Colon (tissue), 2 donors: ENCODE results near the gene CETN3.

Experiments used
- FAIRE-seq: peaks from 2 replicates; lab custom pipeline; 2012; peaks lifted over from hg19 to GRCh38; lab: Jason Lieb, UNC
- donor health status: control.
- donor health status: control.

Gene CETN3

GRCh38 chr5:90409318-90410177, at the start of gene CETN3:
Gene CETN3, minus strand, starts transcription at chr5:90409756. Its CDS starts 95 bp downstream, at chr5:90409661.
- peak; percentile 80 for FAIRE-seq

DNA sequence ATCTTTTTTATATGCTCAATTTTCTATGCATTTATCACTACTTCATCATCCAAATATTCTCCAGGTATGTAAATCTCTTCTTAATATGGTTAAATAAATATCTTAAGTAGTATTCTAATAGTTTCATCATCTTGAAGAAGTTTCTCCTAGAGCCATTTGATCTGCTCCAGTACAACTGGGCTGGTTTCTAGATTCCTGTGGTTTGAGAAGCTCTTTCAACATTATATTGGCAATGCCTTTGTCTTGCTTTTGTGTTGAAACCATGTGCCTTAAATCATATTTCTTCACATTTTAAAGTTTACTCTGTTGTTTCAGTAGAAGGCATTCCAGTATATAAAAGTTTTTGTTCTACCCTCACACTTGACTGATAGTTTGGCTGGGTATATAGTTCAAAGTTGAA, 37.4 kb upstream of the CETN3 start:
- FAIRE-seq: no peak

- no peak for FAIRE-seq
Measured at GRCh38 chr5:90440644-90441043, 31.1 kb upstream of the CETN3 start.

DNA sequence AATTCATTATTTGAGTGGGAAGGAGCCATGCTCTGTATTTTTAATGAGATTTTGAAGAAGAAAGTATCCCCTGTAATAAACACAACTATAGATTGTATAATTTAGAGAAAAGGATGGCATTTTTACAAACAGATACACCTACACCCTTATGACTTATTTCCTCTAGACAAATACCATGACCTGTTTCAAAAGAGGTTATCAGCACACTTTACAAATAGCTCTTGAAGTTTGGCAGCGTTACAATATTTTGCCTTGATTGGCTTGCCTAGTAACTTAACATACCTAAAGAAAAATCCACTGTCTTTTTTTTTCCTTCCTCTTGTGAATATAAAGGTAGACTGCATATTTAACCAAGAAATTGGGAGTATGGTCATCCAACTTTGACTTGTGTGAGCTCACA, 28.5 kb upstream of the CETN3 start:
- FAIRE-seq: no peak

GRCh38 chr5:90437663-90438062, 28.1 kb upstream of the CETN3 start:
- no peak for FAIRE-seq

DNA sequence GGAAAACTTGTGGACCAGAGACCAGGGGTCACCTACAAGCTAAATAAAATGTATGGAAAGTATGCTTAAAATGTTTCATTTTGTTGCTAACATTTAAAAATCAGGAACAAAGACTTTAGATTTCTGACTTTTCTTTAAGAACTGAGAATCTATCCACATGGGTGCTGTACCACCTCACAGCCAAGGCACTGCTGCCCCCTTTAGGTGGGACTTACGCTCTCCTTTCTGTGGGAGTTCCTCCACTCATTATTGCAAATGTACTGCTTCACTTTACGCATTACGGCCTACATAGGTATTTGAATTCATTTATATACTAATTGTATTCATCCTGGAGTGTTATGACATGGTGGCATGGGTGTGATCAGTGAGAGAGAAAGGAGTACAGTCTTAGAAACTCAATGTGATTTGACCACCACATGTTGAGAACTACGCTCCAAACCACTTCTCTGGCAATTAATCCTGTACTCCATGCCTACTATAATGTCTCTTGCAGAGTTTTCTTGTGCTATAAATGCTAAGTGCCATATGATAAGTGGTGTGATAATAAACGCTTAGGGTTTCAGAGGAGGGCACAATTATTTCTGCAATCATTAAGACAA, 24.7 kb upstream of the CETN3 start:
- FAIRE-seq: no peak

DNA sequence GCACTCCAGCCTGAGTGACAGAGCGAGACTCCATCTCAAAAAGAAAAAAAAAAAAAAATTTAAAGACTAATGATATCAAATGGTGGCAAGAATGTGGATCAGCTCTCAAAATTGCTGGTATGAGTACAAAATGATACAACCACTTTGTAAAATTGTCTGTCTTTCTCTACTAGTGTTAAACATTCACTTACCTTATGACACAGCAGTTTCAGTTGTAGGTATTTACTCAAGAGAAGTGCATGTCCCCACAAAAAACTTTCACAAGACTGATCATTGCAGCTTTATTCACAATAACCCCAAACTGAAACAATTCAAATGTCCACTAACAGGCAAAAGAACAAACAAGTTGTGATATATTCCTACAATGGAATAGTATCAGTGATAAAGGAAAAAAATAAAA, 14.7 kb upstream of the CETN3 start:
- FAIRE-seq: no peak

DNA sequence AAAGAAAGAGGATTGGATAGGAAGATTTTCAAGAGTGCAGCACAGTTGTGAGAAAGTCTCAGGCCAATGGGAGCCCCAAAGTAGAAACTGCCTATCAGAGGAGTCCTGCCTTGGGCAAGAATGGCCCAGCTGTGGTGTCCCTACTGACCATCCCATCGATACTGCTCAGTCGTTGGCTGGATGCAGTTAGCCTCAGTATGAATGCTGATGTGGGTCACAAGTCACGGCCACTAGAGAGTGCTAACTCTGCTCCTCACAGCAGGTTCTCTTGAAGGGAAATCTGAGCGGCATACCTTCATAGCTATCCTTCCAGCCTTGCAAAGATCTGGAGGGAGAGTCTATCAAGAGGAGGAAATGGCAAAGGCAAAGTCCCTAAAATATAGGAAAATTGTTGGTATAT, 11.6 kb upstream of the CETN3 start:
- FAIRE-seq: no peak

GRCh38 chr5:90418214-90418613, 8.7 kb upstream of the CETN3 start:
- no peak for FAIRE-seq

DNA sequence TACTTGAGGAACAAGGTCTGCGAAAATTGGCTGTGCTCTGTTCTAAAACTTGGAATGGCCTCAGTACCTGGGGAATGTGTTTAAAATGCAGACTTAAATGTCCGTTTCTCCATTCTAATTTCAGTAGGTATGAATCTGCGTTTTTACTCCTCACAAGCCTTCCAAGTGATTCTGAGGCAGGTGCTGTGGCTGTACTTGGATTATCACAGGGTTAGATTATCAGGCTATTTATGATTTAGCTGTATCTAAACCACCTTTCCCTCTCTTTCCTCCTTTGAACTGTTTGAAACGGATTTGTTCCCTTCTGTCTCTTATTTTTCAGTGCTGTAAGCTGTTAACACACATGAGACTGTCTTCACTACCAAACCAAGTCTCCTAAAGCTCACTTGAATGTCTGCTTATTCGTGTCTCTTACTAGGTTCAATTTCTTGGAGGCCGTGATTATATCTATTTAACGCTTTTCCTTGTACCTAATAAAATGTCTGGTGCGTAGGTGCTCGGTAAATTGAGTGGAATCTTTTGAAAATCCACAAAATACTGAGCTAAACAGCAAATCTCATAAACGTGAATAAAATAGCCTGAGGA, 714 bp upstream of the CETN3 start:
- no peak for FAIRE-seq

- FAIRE-seq: no peak
Measured at GRCh38 chr5:90408571-90409317, 812 bp downstream of the CETN3 start.

DNA sequence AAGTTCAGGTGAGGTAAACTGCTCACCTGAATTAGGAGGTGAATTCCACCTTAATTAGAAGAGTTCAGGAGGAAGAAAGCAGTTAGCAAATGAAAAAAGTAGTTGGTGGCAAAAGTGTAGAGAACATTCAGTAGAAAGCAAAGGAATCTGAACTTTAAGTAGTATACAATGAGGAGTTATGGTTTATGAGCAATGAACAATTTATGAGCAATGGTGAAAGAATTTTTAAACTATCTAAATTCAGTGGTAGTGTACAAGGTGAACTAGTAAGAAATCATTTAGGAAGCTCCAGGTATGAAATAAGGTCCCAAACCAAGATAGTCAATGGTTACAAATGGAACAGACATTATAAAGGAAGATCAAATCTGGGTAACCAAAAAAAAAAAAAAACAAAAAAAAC, 3.1 kb downstream of the CETN3 start:
- no peak for FAIRE-seq

GRCh38 chr5:90402521-90403255, 6.9 kb downstream of the CETN3 start:
- no peak for FAIRE-seq

- no peak for FAIRE-seq
Measured at GRCh38 chr5:90399251-90399650, 10.3 kb downstream of the CETN3 start.

- FAIRE-seq: no peak
Measured at GRCh38 chr5:90398726-90399125, 10.8 kb downstream of the CETN3 start.

DNA sequence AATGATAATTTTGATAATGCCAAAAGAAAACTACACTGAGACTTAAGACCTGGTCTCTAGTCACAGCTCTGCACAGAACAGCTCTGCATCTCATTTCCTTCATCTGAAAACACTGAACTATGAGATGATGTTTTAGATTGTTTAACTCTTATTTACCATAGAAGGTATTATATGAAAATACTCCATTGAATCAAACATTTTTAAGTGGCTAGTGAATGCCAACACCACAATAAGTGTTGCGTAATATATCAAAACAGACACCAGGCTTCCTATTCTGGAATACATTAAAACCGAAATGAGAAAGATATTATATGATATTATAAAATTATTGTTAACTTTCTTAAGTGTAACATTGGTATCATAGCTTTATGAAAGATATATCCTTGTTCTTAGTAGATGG, 14.6 kb downstream of the CETN3 start:
- FAIRE-seq: no peak

DNA sequence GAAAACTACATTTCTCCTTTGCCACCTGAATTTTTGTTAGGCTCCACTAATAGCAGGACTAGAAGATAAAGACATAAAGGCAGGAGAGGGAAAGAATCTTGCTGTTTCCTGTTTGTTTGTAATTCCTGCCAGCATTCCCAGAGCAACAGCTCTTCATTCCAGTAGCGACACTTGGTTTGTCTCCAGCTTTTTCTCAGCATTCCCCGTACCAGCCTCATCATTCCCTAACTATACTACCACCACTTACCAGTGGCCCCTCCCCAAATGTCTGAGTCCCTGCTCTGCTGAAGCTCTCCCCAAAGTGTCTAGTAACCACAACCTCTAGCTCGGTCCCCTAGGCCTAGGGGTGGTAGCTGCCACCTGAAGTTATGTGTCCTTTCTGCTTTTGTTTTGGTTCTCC, 18.6 kb downstream of the CETN3 start:
- no peak for FAIRE-seq

GRCh38 chr5:90390326-90390725, 19.2 kb downstream of the CETN3 start:
- FAIRE-seq: no peak

GRCh38 chr5:90387508-90387907, 22.0 kb downstream of the CETN3 start:
- FAIRE-seq: no peak

DNA sequence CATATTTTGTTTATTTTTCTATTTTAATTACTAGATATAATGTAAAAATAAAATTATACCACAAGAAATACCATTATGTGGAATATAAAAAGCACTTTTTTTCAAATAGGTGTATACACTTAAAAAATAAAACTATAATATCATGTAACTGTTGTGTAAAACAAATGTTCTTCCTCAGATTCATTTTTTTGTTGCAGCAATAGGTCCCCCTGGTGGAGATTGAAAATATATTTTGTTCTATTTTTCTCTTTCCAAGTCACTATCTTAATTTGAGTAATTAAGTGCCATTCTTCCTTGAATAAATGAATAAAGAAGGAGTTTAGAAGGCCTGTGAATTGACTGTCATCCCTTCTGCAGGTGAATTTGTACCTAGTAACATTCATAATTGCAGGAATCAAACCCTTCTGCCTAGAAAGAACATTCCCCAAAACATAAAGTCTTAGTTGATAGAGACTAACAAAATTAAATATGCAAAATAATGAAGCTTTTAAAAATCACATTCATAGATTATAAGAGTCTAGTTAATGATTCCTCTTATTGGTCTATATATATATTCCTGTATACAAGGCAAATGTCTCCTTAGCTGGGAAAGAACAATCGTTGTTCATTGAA, 23.4 kb downstream of the CETN3 start:
- FAIRE-seq: peak; percentile 75

DNA sequence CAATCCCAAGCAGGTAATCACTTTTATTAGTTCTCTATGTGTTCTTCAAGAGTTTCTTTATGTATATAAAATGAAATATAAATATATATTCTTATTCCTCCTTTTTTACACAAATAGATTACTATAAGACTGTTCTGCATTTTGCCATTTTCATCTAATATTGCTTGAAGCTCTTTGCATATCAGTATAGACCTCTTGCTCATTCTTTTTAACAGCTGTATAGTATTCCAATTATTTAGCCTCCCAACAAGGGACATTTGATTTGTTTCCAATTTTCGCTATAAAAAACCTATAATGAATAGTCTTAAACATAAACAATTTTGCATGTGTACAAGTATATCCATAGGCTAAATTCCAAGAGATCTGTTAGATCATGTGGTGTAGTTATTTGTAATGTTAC, 25.2 kb downstream of the CETN3 start:
- no peak for FAIRE-seq

DNA sequence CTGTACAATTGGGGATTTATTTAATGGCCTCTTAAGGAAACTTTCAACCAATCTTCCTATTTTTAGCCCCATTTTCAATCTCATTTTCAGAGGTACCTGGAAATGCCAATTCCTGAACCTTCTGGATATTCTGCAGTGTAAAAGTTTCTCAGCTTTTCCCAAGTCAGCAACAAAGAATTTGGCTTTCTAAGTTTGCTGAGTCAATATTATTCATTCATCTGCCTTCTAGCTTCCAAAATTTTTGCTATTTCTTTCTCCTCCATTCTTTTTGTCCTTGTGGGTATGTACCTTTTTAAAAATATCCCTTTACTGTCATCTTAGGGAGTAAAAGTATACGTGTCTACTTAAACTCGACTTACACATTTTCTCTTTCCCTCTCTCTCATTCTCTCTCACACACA, 25.7 kb downstream of the CETN3 start:
- FAIRE-seq: no peak
